CD14-positive monocyte (primary cell): ENCODE measurements around the gene RNASEL. TPM values are rescaled to one million over a fixed set of nuclear protein-coding genes. Genes with fewer than 3 reads are reported as not detected.

Experiments
- DNase-seq, 3 donors: peaks; one replicate each; pipeline ENCODE4 v3.0.0-alpha.2; 2011 to 2022
- H2AFZ ChIP-seq: 2 replicates; pipeline ENCODE4 v1.6.0; 2012; ENCODE audit warnings: mild to moderate bottlenecking, low read depth, low read length, inconsistent platforms; ENCODE audit not compliant: insufficient read depth, poor library complexity, severe bottlenecking
- H3K27ac ChIP-seq, 2 donors: 1 replicate in 1 of 2; 2 replicates in 1 of 2; pipeline ENCODE4 v1.5.1; 2012 to 2013; ENCODE audit warnings: low read length in 2 of 2, control low read depth in 1 of 2, inconsistent platforms in 1 of 2, low read depth in 1 of 2, mild to moderate bottlenecking in 1 of 2
- H3K27me3 ChIP-seq, 2 donors: one replicate each; pipeline versions ENCODE4 v1.6.0 to v1.6.1; 2011 to 2013; ENCODE audit warnings: low read length in 2 of 2; ENCODE audit not compliant: control insufficient read depth in 2 of 2, insufficient read depth in 2 of 2
- H3K36me3 ChIP-seq, 2 donors: replicated peaks in 1 of 2; 1 replicate in 1 of 2; 2 replicates in 1 of 2; pipeline versions ENCODE4 v1.5.1 to v1.6.1; 2012 to 2013; ENCODE audit warnings: low read length in 2 of 2, control low read depth in 1 of 2, inconsistent platforms in 1 of 2, mild to moderate bottlenecking in 1 of 2; ENCODE audit not compliant: insufficient read depth in 2 of 2, control insufficient read depth in 1 of 2
- H3K4me1 ChIP-seq, 2 donors: 1 replicate in 1 of 2; 2 replicates in 1 of 2; pipeline versions ENCODE4 v1.5.1 to v1.6.1; 2012 to 2013; ENCODE audit warnings: low read length in 2 of 2, control low read depth in 1 of 2, inconsistent platforms in 1 of 2, mild to moderate bottlenecking in 1 of 2, moderate library complexity in 1 of 2; ENCODE audit not compliant: insufficient read depth in 2 of 2, control insufficient read depth in 1 of 2
- H3K4me2 ChIP-seq: replicated peaks from 2 replicates; pipeline ENCODE3; 2012; ENCODE audit warnings: low read length, moderate library complexity, mild to moderate bottlenecking; ENCODE audit not compliant: poor library complexity, severe bottlenecking; ENCODE audit errors: extremely low read depth
- H3K4me3 ChIP-seq, 3 experiments: fragments of 200-600 bp in 1 of 3; sonication (generic) in 1 of 3; replicated peaks in 1 of 3; 1 replicate in 2 of 3; 2 replicates in 1 of 3; pipeline ENCODE4 v1.5.1; 2011 to 2013; ENCODE audit warnings: low read length in 3 of 3, mild to moderate bottlenecking in 3 of 3, control low read depth in 2 of 3, low read depth in 2 of 3, inconsistent platforms in 1 of 3, moderate library complexity in 1 of 3
- H3K79me2 ChIP-seq: 2 replicates; pipeline ENCODE4 v1.6.0; 2012; ENCODE audit warnings: mild to moderate bottlenecking, control low read depth, inconsistent platforms, low read length, moderate library complexity; ENCODE audit not compliant: insufficient read depth
- H3K9ac ChIP-seq: 2 replicates; pipeline ENCODE4 v1.6.0; 2017; ENCODE audit warnings: low read length, mild to moderate bottlenecking; ENCODE audit not compliant: insufficient read depth, poor library complexity, severe bottlenecking
- H3K9me3 ChIP-seq, 2 donors: replicated peaks in 1 of 2; 1 replicate in 1 of 2; 2 replicates in 1 of 2; pipeline versions ENCODE4 v1.5.1 to v1.6.1; 2012 to 2013; ENCODE audit warnings: low read length in 2 of 2, control low read depth in 1 of 2; ENCODE audit not compliant: control insufficient read depth in 1 of 2, insufficient read depth in 1 of 2
- H4K20me1 ChIP-seq: 2 replicates; pipeline ENCODE4 v1.6.0; 2012; ENCODE audit warnings: mild to moderate bottlenecking, low read length, control low read depth, moderate library complexity; ENCODE audit not compliant: insufficient read depth
- H3K27ac Mint-ChIP-seq, 7 donors: one replicate each; pipeline ENCODE4 v1.8.0; 2020; ENCODE audit warnings: mild to moderate bottlenecking in 7 of 7, mixed read lengths in 7 of 7, moderate library complexity in 6 of 7, inconsistent platforms in 2 of 7
- H3K27me3 Mint-ChIP-seq, 3 donors: one replicate each; pipeline ENCODE4 v1.8.0; 2021 to 2022; ENCODE audit warnings: low read depth in 3 of 3, mild to moderate bottlenecking in 3 of 3, mixed read lengths in 3 of 3, moderate library complexity in 3 of 3, inconsistent platforms in 1 of 3
- H3K36me3 Mint-ChIP-seq, 2 donors: one replicate each; pipeline ENCODE4 v1.8.0; 2020; ENCODE audit warnings: mixed read lengths in 2 of 2, inconsistent platforms in 1 of 2, mild to moderate bottlenecking in 1 of 2
- H3K4me1 Mint-ChIP-seq: one replicate; pipeline ENCODE4 v1.8.0; 2020; ENCODE audit warnings: mild to moderate bottlenecking, mixed read lengths
- H3K4me3 Mint-ChIP-seq, 2 donors: one replicate each; pipeline ENCODE4 v1.8.0; 2020; ENCODE audit warnings: mild to moderate bottlenecking in 2 of 2, mixed read lengths in 2 of 2, moderate library complexity in 1 of 2
- H3K9me3 Mint-ChIP-seq, 7 donors: one replicate each; pipeline ENCODE4 v1.8.0; 2020 to 2022; ENCODE audit warnings: mixed read lengths in 7 of 7, mild to moderate bottlenecking in 6 of 7, moderate library complexity in 6 of 7, inconsistent platforms in 2 of 7
- CTCF ChIP-seq: fragments of 200-600 bp; IDR thresholded peaks from one replicate; pipeline ENCODE4 v1.8.0; 2022; ENCODE audit warnings: antibody characterized with exemption, mild to moderate bottlenecking
- WGBS: methylation state at CpG from one replicate; pipeline ENCODE4 v1.1.5; 2013; ENCODE audit warnings: missing lambda C conversion rate; ENCODE audit not compliant: insufficient coverage; 5-methylcytosine and 5-hydroxymethylcytosine counted together
- intact Hi-C, 2 donors: fragments of 100-400 bp; cut with micrococcal nuclease; formaldehyde crosslinking; loops; one replicate each; pipeline versions ENCODE4 v1.15.0 to v1.15.1; 2023
- polyA plus RNA-seq, 3 donors: library from polyadenylated mRNA; depleted of rRNA in 1 of 3; unstranded in 2 of 3; stranded (reverse) in 1 of 3; fragments of 300-500 nt in 2 of 3; fragments of >200 nt in 1 of 3; fragmentation: Illumina TruSeq in 2 of 3; gene quantifications; 1 replicate in 2 of 3; 2 replicates in 1 of 3; pipeline ENCODE4 v1.2.3, GENCODE V29; 2012 to 2021

The RNASEL gene
- polyA plus RNA-seq, 3 donors = 6.9 to 12.3 (median 7.9) TPM

- Histone ChIP-seq H3K36me3 (no peaks in the 10 kb centered on the region), H3K27me3 (no peaks in the 10 kb centered on the region), H3K27ac (no peak overlapping the region), H4K20me1 (no peaks in the 10 kb centered on the region), H2AFZ (no peak overlapping the region), H3K9ac (no peak overlapping the region), H3K79me2 (no peaks in the 10 kb centered on the region), H3K4me1 (no peaks in the 10 kb centered on the region), H3K4me3 (no peak overlapping the region), H3K4me2 (no peak overlapping the region), H3K9me3 (no peaks in the 10 kb centered on the region)
- H3K4me1 Mint-ChIP-seq = peaks cover 10% of the 10 kb centered on the region
- WGBS = no CpG with 5 or more reads among the region's 2 CpGs
- no peak overlapping the region for H3K27ac Mint-ChIP-seq
- intact Hi-C loops = no loop called here
- no peaks in the 10 kb centered on the region for H3K36me3 Mint-ChIP-seq
- H3K4me3 Mint-ChIP-seq = no peak overlapping the region
- DNase-seq = no peak
- TF ChIP-seq CTCF = no peak
- H3K27me3 Mint-ChIP-seq = peaks cover 0 to 10% (median 6%) of the 10 kb centered on the region in 3 donors
- no peaks in the 10 kb centered on the region for H3K9me3 Mint-ChIP-seq
These were observed 40.0 kb upstream of the RNASEL start for GRCh38 chr1:182629080-182629479.

- Histone ChIP-seq H3K27me3 (no peaks in the 10 kb centered on the region), H4K20me1 (no peaks in the 10 kb centered on the region), H3K79me2 (no peaks in the 10 kb centered on the region), H2AFZ (no peak overlapping the region), H3K27ac (no peak overlapping the region), H3K4me2 (no peak overlapping the region), H3K9ac (no peak overlapping the region), H3K36me3 (no peaks in the 10 kb centered on the region), H3K9me3 (no peaks in the 10 kb centered on the region), H3K4me1 (no peaks in the 10 kb centered on the region), H3K4me3 (no peak overlapping the region)
- intact Hi-C loops = no loop called here
- Mint-ChIP-seq H3K9me3 (no peaks in the 10 kb centered on the region), H3K4me1 (peaks cover 10% of the 10 kb centered on the region), H3K27ac (no peak overlapping the region), H3K36me3 (no peaks in the 10 kb centered on the region), H3K27me3 (peaks cover 0 to 9% (median 6%) of the 10 kb centered on the region in 3 donors), H3K4me3 (no peak overlapping the region)
- WGBS = no CpG with 5 or more reads among the region's 1 CpG
- DNase-seq = no peak
- TF ChIP-seq CTCF = no peak
These were observed 39.6 kb upstream of the RNASEL start for GRCh38 chr1:182628657-182629056.
